Vagina (tissue), 2 donors: ENCODE data around the gene GRAMD2A.

Source experiments
- POLR2A ChIP-seq, 2 donors: fragments of 450-650 bp; IDR thresholded peaks; one replicate each; pipeline ENCODE4 v1.6.1; 2017; ENCODE audit warnings: antibody characterized with exemption in 2 of 2, mild to moderate bottlenecking in 2 of 2, moderate library complexity in 2 of 2
- POLR2AphosphoS5 ChIP-seq, 2 donors: sonication (generic); formaldehyde crosslinking; IDR thresholded peaks; one replicate each; pipeline ENCODE4 v1.9.0; 2017; ENCODE audit warnings: antibody characterized with exemption in 2 of 2, mild to moderate bottlenecking in 2 of 2, low read depth in 1 of 2; ENCODE audit not compliant: insufficient read depth in 1 of 2
- TF ChIP-seq, protein P1 (sequence below), 3 experiments: fragments of 450-650 bp in 2 of 3; fragments of 200-600 bp in 1 of 3; sonication (generic) in 1 of 3; IDR thresholded peaks; one replicate each; pipeline ENCODE4 v1.5.1; 2017 to 2019; ENCODE audit warnings: antibody characterized with exemption in 3 of 3, mild to moderate bottlenecking in 2 of 3, moderate library complexity in 2 of 3

DNA sequence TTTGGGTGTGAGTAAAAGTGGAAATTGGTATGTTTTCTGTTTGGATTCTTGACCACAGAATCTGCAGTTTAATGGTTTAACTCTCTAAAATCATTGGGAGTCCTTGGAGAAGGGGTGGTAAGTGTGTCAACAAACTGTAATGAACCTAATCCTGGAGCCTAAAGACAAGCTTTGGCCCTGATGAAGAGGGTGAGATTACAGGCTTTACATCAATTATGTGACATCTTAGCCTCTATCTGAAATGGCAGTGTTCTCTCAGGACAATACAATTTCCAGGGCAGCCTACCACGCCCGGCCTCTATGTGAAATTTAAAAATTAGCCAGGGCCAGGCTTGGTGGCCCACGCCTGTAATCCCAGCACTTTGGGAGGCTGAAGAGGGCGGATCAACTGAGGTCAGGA lies 37.7 kb upstream of the GRAMD2A start:
- TF ChIP-seq, protein P1, sequence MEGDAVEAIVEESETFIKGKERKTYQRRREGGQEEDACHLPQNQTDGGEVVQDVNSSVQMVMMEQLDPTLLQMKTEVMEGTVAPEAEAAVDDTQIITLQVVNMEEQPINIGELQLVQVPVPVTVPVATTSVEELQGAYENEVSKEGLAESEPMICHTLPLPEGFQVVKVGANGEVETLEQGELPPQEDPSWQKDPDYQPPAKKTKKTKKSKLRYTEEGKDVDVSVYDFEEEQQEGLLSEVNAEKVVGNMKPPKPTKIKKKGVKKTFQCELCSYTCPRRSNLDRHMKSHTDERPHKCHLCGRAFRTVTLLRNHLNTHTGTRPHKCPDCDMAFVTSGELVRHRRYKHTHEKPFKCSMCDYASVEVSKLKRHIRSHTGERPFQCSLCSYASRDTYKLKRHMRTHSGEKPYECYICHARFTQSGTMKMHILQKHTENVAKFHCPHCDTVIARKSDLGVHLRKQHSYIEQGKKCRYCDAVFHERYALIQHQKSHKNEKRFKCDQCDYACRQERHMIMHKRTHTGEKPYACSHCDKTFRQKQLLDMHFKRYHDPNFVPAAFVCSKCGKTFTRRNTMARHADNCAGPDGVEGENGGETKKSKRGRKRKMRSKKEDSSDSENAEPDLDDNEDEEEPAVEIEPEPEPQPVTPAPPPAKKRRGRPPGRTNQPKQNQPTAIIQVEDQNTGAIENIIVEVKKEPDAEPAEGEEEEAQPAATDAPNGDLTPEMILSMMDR (IDR thresholded peaks at IDR 0.05), result no peak
- no peak for TF ChIP-seq POLR2A (IDR thresholded peaks at IDR 0.05)
- no peak for TF ChIP-seq POLR2AphosphoS5 (IDR thresholded peaks at IDR 0.05; ENCODE audit: insufficient read depth in 1 of 2, low read depth in 1 of 2)
